ENCODE results near the gene SLC23A2.
A peak's percentile ranks its signal among the peaks of the same experiment; 100 is the strongest.

The SLC23A2 gene

GRCh38 chr20:4962241-4962855, 39.0 kb downstream of the SLC23A2 start:
- no peak for FAIRE-seq

GRCh38 chr20:4961746-4962145, 39.6 kb downstream of the SLC23A2 start:
- FAIRE-seq, result no peak

- FAIRE-seq, result no peak
Observed at GRCh38 chr20:4959592-4959991, 41.7 kb downstream of the SLC23A2 start.

GRCh38 chr20:4957939-4958362, 43.4 kb downstream of the SLC23A2 start:
- no peak for FAIRE-seq

- FAIRE-seq, result no peak
Observed at GRCh38 chr20:4957187-4957586, 44.1 kb downstream of the SLC23A2 start.

- peak; percentile 95 for FAIRE-seq
Observed at GRCh38 chr20:4956200-4956810, 45.0 kb downstream of the SLC23A2 start.

GRCh38 chr20:4953881-4954280, 47.4 kb downstream of the SLC23A2 start:
- no peak for FAIRE-seq

GRCh38 chr20:4952229-4952628, 49.1 kb downstream of the SLC23A2 start:
- FAIRE-seq, result no peak

GRCh38 chr20:4951299-4951698, 50.0 kb downstream of the SLC23A2 start:
- no peak for FAIRE-seq

GRCh38 chr20:4950841-4951240, 50.5 kb downstream of the SLC23A2 start:
- FAIRE-seq, result no peak

GRCh38 chr20:4950437-4950836, 50.9 kb downstream of the SLC23A2 start:
- no peak for FAIRE-seq

GRCh38 chr20:4949833-4950178, 51.5 kb downstream of the SLC23A2 start:
- FAIRE-seq, result no peak

GRCh38 chr20:4947817-4948559, 53.3 kb downstream of the SLC23A2 start:
- no peak for FAIRE-seq

- FAIRE-seq, result no peak
Observed at GRCh38 chr20:4946986-4947385, 54.3 kb downstream of the SLC23A2 start.

GRCh38 chr20:4946585-4946984, 54.7 kb downstream of the SLC23A2 start:
- no peak for FAIRE-seq

- no peak for FAIRE-seq
Observed at GRCh38 chr20:4944518-4945313, 56.6 kb downstream of the SLC23A2 start.

- no peak for FAIRE-seq
Observed at GRCh38 chr20:4942331-4942730, 59.0 kb downstream of the SLC23A2 start.

- FAIRE-seq, result no peak
Observed at GRCh38 chr20:4937407-4938319, 63.6 kb downstream of the SLC23A2 start.

- no peak for FAIRE-seq
Observed at GRCh38 chr20:4936851-4937406, 64.4 kb downstream of the SLC23A2 start.

- no peak for FAIRE-seq
Observed at GRCh38 chr20:4936392-4936850, 64.9 kb downstream of the SLC23A2 start.

GRCh38 chr20:4932061-4932460, 69.2 kb downstream of the SLC23A2 start:
- FAIRE-seq, result no peak

All from G401.6 (cell line).